Measurements from ENCODE around the gene SF3A1.

Gene SF3A1

DNA sequence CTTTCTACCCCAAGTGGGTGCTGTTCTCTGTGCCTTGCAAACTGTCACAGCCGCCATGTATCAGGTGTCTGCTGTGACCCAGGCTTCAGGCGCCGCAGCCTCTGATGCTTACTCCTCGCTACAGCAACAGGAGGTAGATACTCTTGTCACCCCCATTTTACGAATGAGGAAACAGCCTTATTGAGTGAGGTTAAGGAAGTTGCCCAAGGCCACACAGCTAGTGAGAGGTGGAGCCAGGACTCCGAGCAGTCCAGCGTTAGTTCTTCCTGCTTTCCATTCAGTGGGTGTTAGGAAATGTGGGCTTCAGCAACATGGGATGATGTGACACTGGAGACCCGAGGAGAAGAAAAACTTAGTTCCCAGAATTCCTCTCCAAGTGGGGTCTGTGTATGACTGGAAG lies 16.2 kb upstream of the SF3A1 start:
- no peak for DNase-seq (ENCODE audit: low read depth)
- H3K4me3 ChIP-seq (ENCODE audit: low read depth, low read length), result no peak overlapping the region
- no peak for TF ChIP-seq CTCF (IDR thresholded peaks at IDR 0.05; ENCODE audit: control insufficient read depth, extremely low read depth, insufficient read depth)

GRCh38 chr22:30371981-30372380 lies 15.3 kb upstream of the SF3A1 start:
- no peak overlapping the region for H3K4me3 ChIP-seq (ENCODE audit: low read depth, low read length)
- no peak for TF ChIP-seq CTCF (IDR thresholded peaks at IDR 0.05; ENCODE audit: control insufficient read depth, extremely low read depth, insufficient read depth)
- DNase-seq (ENCODE audit: low read depth), result no peak

GRCh38 chr22:30371321-30371720 lies 14.6 kb upstream of the SF3A1 start:
- H3K4me3 ChIP-seq (ENCODE audit: low read depth, low read length), result no peak overlapping the region
- DNase-seq (ENCODE audit: low read depth), result no peak
- no peak for TF ChIP-seq CTCF (IDR thresholded peaks at IDR 0.05; ENCODE audit: control insufficient read depth, extremely low read depth, insufficient read depth)

DNA sequence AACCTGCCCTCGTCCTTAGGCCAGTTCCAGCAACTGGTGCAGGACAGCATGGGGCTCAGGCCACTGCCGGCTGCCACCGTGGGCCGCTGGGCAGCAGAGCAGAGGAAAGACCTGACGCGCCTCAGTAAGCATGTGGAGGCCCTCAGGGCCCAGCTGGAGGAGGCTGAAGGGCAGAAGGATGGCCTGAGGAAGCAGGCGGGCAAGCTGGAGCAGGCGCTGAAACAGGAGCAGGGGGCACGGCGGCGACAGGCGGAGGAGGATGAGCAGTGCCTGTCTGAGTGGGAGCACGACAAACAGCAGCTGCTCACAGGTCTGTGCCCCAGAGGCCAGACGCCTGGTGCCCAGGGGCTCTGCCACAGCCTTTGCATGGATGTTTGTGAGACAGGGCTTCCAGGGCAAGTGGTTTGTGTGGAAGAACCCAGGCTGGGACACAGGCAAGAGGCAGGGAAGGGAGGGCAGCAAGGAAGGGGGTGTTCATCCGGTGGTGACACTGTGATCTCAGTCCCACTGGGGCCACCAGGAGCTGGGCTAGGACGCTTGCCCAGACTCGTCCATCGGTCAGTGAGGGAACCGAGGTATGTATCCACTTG lies 14.0 kb upstream of the SF3A1 start:
- no peak for TF ChIP-seq CTCF (IDR thresholded peaks at IDR 0.05; ENCODE audit: control insufficient read depth, extremely low read depth, insufficient read depth)
- H3K4me3 ChIP-seq (ENCODE audit: low read depth, low read length), result no peak overlapping the region
- DNase-seq (ENCODE audit: low read depth), result no peak

DNA sequence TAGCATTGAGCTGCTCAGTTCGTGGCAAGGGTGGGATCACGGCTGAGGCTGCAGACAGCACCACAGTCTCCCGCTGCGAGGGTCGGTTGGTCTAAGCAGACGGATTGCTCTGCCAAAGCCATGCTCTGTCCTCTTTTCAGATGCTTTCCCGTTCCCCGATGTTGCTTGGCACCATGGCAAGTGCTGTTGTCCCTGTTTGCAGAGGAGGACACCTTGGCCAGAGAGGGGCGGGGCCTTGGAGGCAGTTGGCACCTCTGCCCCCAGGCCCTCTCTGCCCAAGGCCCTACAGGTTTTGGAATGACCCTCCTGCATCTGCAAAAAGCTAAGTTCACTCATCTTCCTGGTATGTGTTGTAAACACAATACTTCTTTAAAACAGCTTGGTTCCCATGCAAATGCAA lies 11.7 kb upstream of the SF3A1 start:
- no peak overlapping the region for H3K4me3 ChIP-seq (ENCODE audit: low read depth, low read length)
- DNase-seq (ENCODE audit: low read depth), result no peak
- TF ChIP-seq CTCF (IDR thresholded peaks at IDR 0.05; ENCODE audit: control insufficient read depth, extremely low read depth, insufficient read depth), result no peak

DNA sequence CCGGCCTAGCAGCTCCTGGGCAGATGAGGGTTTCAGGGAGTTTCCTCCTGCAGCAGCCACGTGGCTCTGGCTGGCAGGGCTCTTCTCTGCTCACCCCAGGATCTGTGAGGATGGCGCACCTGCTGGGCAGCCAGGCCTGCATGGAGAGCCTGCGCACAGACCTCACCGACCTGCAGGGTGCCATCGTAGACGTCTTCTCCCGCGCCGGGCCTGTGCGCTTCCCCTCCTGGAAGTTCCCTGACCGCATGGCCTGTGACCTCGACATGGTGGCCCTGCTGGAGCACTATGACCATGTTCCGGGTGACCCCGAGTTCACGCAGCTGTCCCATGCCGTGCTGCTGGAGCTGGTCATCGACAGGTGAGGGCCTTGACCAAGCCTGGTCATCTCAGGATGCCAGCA lies 9.2 kb upstream of the SF3A1 start:
- TF ChIP-seq CTCF (IDR thresholded peaks at IDR 0.05; ENCODE audit: control insufficient read depth, extremely low read depth, insufficient read depth), result no peak
- no peak overlapping the region for H3K4me3 ChIP-seq (ENCODE audit: low read depth, low read length)
- DNase-seq (ENCODE audit: low read depth), result no peak

DNA sequence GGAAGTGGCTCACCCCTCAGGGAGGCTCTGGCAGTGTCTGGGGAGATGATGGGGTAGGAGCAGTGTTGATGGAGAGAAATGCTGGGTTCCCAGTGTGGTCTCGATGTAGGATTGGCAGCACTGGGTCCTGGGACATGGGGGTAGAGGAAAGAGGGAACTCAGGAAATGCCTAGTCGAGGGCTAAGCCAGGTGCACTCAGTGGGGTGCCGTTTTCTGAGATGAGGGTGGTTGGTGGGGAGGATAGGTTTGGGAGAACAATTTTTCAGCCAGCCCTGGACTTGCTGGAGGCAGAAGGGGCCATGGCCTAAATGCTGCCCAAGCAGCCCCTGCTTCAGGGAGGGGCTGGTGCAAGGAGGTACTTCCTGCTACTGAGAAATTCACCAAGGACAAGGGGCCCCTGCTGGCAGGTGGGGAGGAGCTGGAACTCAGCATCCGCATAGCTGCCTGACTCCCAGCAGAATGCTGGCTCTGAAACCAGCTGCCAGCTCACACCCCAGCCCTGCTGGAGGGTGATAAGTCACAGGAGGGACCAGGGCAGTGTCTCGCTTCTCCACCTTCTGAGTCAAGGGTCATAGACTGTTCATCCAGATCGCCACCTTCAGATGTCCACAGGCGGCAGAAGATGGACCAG lies 6.1 kb upstream of the SF3A1 start:
- H3K4me3 ChIP-seq (ENCODE audit: low read depth, low read length), result no peak overlapping the region
- no peak for TF ChIP-seq CTCF (IDR thresholded peaks at IDR 0.05; ENCODE audit: control insufficient read depth, extremely low read depth, insufficient read depth)
- DNase-seq (ENCODE audit: low read depth), result no peak

All from LNCaP clone FGC (cell line).